ENCODE results near the gene KATNAL1. TPM values are rescaled to one million over a fixed set of nuclear protein-coding genes. Genes with fewer than 3 reads are reported as not detected.
A peak's percentile ranks its signal among the peaks of the same experiment; 100 is the strongest.

The KATNAL1 gene
- total RNA-seq, 1 experiment from 2014 or later: 6.1 TPM

DNA sequence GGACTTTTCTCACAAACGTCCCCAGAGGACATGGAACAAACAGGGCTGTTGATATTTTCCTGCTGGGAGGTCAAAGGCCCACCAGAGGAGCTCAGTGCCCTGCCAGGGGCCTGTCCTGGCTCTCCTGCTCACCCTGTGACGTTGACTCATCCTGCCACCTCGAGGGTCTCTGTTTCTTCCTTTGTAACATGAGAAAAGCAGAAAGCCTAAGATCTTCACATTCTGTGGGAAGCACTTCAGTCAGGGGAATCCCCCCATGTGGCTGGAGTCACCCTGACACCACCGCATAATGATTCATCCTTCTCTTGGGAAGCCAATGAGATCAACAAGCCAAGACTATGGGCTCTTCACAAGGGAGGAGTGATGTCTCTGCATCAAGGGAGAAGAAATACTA, 147.9 kb downstream of the KATNAL1 start:
- BruUV-seq (replicated peaks): no TSS peak
- CTCF ChIA-PET: interaction anchor here (0.6 to 4.5 kb wide), 6 partner anchors 13 to 348 kb away, joined by 3 to 97 read pairs (median 5); no protein-coding TSS in a partner anchor
- TF ChIP-seq, protein P1, sequence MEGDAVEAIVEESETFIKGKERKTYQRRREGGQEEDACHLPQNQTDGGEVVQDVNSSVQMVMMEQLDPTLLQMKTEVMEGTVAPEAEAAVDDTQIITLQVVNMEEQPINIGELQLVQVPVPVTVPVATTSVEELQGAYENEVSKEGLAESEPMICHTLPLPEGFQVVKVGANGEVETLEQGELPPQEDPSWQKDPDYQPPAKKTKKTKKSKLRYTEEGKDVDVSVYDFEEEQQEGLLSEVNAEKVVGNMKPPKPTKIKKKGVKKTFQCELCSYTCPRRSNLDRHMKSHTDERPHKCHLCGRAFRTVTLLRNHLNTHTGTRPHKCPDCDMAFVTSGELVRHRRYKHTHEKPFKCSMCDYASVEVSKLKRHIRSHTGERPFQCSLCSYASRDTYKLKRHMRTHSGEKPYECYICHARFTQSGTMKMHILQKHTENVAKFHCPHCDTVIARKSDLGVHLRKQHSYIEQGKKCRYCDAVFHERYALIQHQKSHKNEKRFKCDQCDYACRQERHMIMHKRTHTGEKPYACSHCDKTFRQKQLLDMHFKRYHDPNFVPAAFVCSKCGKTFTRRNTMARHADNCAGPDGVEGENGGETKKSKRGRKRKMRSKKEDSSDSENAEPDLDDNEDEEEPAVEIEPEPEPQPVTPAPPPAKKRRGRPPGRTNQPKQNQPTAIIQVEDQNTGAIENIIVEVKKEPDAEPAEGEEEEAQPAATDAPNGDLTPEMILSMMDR (IDR thresholded peaks at IDR 0.05; ENCODE audit: unreplicated experiment): no peak
- intact Hi-C loops (cut with micrococcal nuclease): no loop called here
- Mint-ChIP-seq H3K4me3 (ENCODE audit: unreplicated experiment) (no peak overlapping the region), H3K27me3 (ENCODE audit: insufficient read depth, unreplicated experiment) (no peaks in the 10 kb centered on the region), H3K9me3 (ENCODE audit: unreplicated experiment) (no peaks in the 10 kb centered on the region), H3K4me1 (ENCODE audit: insufficient read depth, unreplicated experiment) (peaks cover 11% of the 10 kb centered on the region), H3K36me3 (ENCODE audit: insufficient read depth, unreplicated experiment) (peaks cover 4% of the 10 kb centered on the region), H3K27ac (ENCODE audit: low read depth, unreplicated experiment) (no peak overlapping the region)
- peak; percentile 70 for DNase-seq (ENCODE audit: unreplicated experiment)
- POLR2A ChIA-PET: interaction anchor here (0.9 to 1.0 kb wide), 2 partner anchors 65 to 305 kb away, joined by 3 to 5 read pairs; no protein-coding TSS in a partner anchor

DNA sequence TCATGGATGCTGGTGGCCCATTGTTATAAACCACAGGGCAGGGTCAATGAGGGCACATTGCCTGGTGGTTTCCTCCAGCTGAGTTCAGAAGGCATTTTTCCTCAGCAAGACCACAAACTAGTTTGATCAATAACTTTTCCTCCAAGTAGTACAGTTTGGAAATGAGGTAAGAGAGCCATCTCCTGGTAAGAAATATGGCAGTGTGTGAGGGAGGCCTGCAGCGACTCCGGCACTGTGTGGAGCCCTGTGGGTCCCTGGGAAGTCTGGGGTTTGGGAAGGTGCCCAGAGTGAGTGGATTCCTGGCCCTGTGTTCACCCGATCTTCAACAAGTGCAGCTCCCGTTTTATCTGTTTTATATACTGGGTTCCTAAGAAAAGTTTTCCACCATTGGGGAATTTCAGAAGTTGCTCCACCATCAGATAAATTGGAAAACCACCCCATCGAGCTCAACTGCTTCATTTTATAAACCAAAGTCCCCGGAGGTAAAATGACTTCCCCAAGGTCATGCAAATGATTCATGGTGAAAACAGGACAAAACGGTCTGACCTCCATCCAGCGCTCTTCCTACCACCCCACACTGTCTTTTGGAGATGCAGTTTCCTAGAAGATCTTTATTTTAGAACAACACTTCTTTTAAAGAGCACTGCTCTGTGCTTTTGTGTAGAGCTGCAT, 148.4 kb downstream of the KATNAL1 start:
- no peak overlapping the region for H3K4me3 Mint-ChIP-seq (ENCODE audit: unreplicated experiment)
- ChIA-PET CTCF (interaction anchor here (0.6 to 4.5 kb wide), 15 partner anchors 9 to 388 kb away, joined by 3 to 97 read pairs (median 3); no protein-coding TSS in a partner anchor), POLR2A (interaction anchor here (0.9 to 1.0 kb wide), 2 partner anchors 66 to 305 kb away, joined by 3 to 5 read pairs; no protein-coding TSS in a partner anchor)
- peaks cover 11% of the 10 kb centered on the region for H3K4me1 Mint-ChIP-seq (ENCODE audit: insufficient read depth, unreplicated experiment)
- no peak overlapping the region for H3K27ac Mint-ChIP-seq (ENCODE audit: low read depth, unreplicated experiment)
- no peaks in the 10 kb centered on the region for H3K9me3 Mint-ChIP-seq (ENCODE audit: unreplicated experiment)
- intact Hi-C loops (cut with micrococcal nuclease): loop anchor here (1.0 kb wide), 1 partner anchor 27 kb away; no protein-coding TSS in a partner anchor
- H3K36me3 Mint-ChIP-seq (ENCODE audit: insufficient read depth, unreplicated experiment): peaks cover 4% of the 10 kb centered on the region
- TF ChIP-seq, protein P1 (IDR thresholded peaks at IDR 0.05; ENCODE audit: unreplicated experiment): peak; percentile 29
- DNase-seq (ENCODE audit: unreplicated experiment): peak; percentile 42
- H3K27me3 Mint-ChIP-seq (ENCODE audit: insufficient read depth, unreplicated experiment): no peaks in the 10 kb centered on the region
- BruUV-seq (replicated peaks): no TSS peak

DNA sequence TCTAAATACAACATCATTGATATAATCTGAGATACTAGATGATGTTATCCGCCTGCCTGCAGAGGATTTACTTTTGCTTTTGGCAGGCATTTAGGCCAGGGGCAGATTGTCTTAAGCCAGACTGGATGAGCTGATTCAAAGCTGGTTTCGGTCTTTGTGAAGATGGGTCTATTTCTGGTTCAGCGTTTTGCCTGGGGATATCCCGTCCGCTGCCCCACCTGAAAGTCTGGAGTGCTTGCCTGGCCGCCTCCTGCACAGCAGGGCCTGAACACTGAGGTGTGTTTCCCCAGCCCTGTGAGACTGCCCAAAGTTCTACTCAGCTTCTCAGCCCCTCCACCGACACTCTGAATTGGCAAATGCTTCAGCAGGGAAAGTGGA, 149.7 kb downstream of the KATNAL1 start:
- ChIA-PET POLR2A (interaction anchor here (0.8 to 1.7 kb wide), 2 partner anchors 15 to 32 kb away, joined by 3 to 4 read pairs; no protein-coding TSS in a partner anchor), CTCF (interaction anchor here (0.6 to 4.5 kb wide), 16 partner anchors 9 to 649 kb away, joined by 3 to 97 read pairs (median 3); no protein-coding TSS in a partner anchor)
- BruUV-seq (replicated peaks): no TSS peak
- Mint-ChIP-seq H3K9me3 (ENCODE audit: unreplicated experiment) (no peaks in the 10 kb centered on the region), H3K4me1 (ENCODE audit: insufficient read depth, unreplicated experiment) (peaks cover 11% of the 10 kb centered on the region), H3K4me3 (ENCODE audit: unreplicated experiment) (no peak overlapping the region), H3K27me3 (ENCODE audit: insufficient read depth, unreplicated experiment) (no peaks in the 10 kb centered on the region), H3K27ac (ENCODE audit: low read depth, unreplicated experiment) (no peak overlapping the region), H3K36me3 (ENCODE audit: insufficient read depth, unreplicated experiment) (peaks cover 4% of the 10 kb centered on the region)
- TF ChIP-seq, protein P1 (IDR thresholded peaks at IDR 0.05; ENCODE audit: unreplicated experiment): no peak
- no peak for DNase-seq (ENCODE audit: unreplicated experiment)
- intact Hi-C loops (cut with micrococcal nuclease): no loop called here

GRCh38 chr13:30156826-30157615, 150.3 kb downstream of the KATNAL1 start:
- no TSS peak for BruUV-seq (replicated peaks)
- POLR2A ChIA-PET: interaction anchor here (0.6 to 1.7 kb wide), 2 partner anchors 15 to 708 kb away, joined by 4 read pairs; no protein-coding TSS in a partner anchor
- intact Hi-C loops (cut with micrococcal nuclease): no loop called here

More at GRCh38 chr13:30156826-30157615, 150.3 kb downstream of the KATNAL1 start:
- CTCF ChIA-PET: interaction anchor here (0.8 to 4.5 kb wide), 10 partner anchors 10 to 649 kb away, joined by 3 to 97 read pairs (median 4); no protein-coding TSS in a partner anchor
- Mint-ChIP-seq H3K4me1 (ENCODE audit: insufficient read depth, unreplicated experiment) (peaks cover 11% of the 10 kb centered on the region), H3K4me3 (ENCODE audit: unreplicated experiment) (no peak overlapping the region), H3K27ac (ENCODE audit: low read depth, unreplicated experiment) (no peak overlapping the region), H3K36me3 (ENCODE audit: insufficient read depth, unreplicated experiment) (peaks cover 4% of the 10 kb centered on the region), H3K9me3 (ENCODE audit: unreplicated experiment) (no peaks in the 10 kb centered on the region), H3K27me3 (ENCODE audit: insufficient read depth, unreplicated experiment) (no peaks in the 10 kb centered on the region)
- no peak for DNase-seq (ENCODE audit: unreplicated experiment)
- TF ChIP-seq, protein P1 (IDR thresholded peaks at IDR 0.05; ENCODE audit: unreplicated experiment): no peak
